ENCODE data around the gene APELA. TPM values are rescaled to one million over a fixed set of nuclear protein-coding genes. Genes with fewer than 3 reads are reported as not detected.
"Not testable (repeated sequence)": the region's sequence is repeated elsewhere in the genome, so short reads cannot be mapped to it uniquely, and the experiment has no call there.

The APELA gene
- total and polyA plus RNA-seq, 2 experiments from 2014 or later, result 0.29 to 1.6 TPM

DNA sequence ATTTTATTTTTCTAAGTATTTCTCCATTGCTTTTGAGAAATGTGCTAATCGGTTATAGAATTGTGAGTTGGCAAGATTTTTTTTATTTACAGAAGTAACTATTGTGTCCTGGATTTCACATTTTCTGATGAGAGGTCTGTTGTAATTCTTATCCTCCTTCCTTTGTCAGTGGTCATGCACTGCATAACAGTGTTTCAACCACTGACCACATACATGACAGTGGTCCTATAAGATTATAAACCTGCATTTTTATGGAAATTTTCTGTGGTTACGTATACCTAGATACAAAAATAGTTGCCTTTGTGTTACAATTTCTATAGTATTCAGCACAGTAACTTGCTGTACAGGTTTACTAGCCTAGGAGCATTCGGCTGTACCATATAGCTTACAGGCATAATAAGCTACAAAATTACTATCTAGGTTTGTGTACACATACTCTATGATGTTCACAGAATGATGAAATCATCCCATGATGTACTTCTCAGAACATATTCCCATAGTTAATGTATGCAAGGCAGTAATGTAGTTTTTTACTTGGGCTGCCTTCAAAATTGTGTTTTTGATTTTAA is 47.8 kb downstream of the APELA start:
- H3K4me2 ChIP-seq, result no peak overlapping the region
- H3K79me2 ChIP-seq, result no peaks in the 10 kb centered on the region
- no peaks in the 10 kb centered on the region for H3K27me3 ChIP-seq
- no peak overlapping the region for H3K27ac ChIP-seq
- H4K20me1 ChIP-seq (ENCODE audit: insufficient read depth, poor library complexity, severe bottlenecking), result no peaks in the 10 kb centered on the region
- no peak overlapping the region for H3K4me3 ChIP-seq
- H3K9me2 ChIP-seq (replicated peaks; ENCODE audit: insufficient read depth), result no peaks in the 10 kb centered on the region
- DNase-seq (ENCODE audit: low spot score), result no peak
- no peak overlapping the region for H2AFZ ChIP-seq
- no peaks in the 10 kb centered on the region for H3K36me3 ChIP-seq (replicated peaks; ENCODE audit: insufficient read depth, low read depth)
- WGBS (ENCODE audit: low lambda C conversion rate, missing lambda C conversion rate), result 92% methylated on average over 3 of the region's 3 CpGs
- no peaks in the 10 kb centered on the region for H3K9me3 ChIP-seq (ENCODE audit: low read depth)
- TF ChIP-seq EZH2 (IDR thresholded peaks at IDR 0.05; ENCODE audit: borderline replicate concordance) (no peak), EZH2phosphoT487 (IDR thresholded peaks at IDR 0.05; ENCODE audit: low read depth, severe bottlenecking, unreplicated experiment) (no peak)
- TF ChIP-seq, protein P1, sequence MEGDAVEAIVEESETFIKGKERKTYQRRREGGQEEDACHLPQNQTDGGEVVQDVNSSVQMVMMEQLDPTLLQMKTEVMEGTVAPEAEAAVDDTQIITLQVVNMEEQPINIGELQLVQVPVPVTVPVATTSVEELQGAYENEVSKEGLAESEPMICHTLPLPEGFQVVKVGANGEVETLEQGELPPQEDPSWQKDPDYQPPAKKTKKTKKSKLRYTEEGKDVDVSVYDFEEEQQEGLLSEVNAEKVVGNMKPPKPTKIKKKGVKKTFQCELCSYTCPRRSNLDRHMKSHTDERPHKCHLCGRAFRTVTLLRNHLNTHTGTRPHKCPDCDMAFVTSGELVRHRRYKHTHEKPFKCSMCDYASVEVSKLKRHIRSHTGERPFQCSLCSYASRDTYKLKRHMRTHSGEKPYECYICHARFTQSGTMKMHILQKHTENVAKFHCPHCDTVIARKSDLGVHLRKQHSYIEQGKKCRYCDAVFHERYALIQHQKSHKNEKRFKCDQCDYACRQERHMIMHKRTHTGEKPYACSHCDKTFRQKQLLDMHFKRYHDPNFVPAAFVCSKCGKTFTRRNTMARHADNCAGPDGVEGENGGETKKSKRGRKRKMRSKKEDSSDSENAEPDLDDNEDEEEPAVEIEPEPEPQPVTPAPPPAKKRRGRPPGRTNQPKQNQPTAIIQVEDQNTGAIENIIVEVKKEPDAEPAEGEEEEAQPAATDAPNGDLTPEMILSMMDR (IDR thresholded peaks at IDR 0.05; ENCODE audit: poor library complexity), result no peak
- H3K4me1 ChIP-seq (ENCODE audit: insufficient read depth), result no peaks in the 10 kb centered on the region

DNA sequence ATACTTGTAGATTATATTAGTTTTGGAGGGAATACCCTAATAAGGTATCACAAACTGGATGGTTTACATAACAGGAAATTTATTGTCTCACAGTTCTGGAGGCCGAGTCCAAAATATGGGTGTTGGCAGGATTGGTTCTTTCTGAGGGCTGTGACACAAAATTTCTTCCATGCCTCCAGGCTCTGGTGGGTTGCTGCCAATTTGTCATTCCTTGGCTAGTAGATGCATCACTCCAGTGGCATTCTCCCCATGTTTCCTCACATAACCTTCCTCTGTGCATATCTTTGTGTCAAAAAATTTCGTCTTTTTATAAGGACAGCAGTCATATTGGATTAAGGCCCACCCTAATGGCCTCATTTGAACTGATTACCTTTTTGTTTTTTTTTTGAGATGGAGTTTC is 49.3 kb downstream of the APELA start:
- Histone ChIP-seq H3K4me3 (no peak overlapping the region), H3K4me2 (no peak overlapping the region), H4K20me1 (ENCODE audit: insufficient read depth, poor library complexity, severe bottlenecking) (no peaks in the 10 kb centered on the region), H3K9me3 (ENCODE audit: low read depth) (no peaks in the 10 kb centered on the region), H3K9me2 (replicated peaks; ENCODE audit: insufficient read depth) (no peaks in the 10 kb centered on the region), H3K27ac (no peak overlapping the region), H3K36me3 (replicated peaks; ENCODE audit: insufficient read depth, low read depth) (no peaks in the 10 kb centered on the region), H3K27me3 (no peaks in the 10 kb centered on the region), H2AFZ (no peak overlapping the region), H3K79me2 (no peaks in the 10 kb centered on the region), H3K4me1 (ENCODE audit: insufficient read depth) (no peaks in the 10 kb centered on the region)
- no peak for DNase-seq (ENCODE audit: low spot score)
- 80% methylated on average over 2 of the region's 2 CpGs for WGBS (ENCODE audit: low lambda C conversion rate, missing lambda C conversion rate)
- TF ChIP-seq, protein P1 (IDR thresholded peaks at IDR 0.05; ENCODE audit: poor library complexity), result no peak
- TF ChIP-seq EZH2phosphoT487 (IDR thresholded peaks at IDR 0.05; ENCODE audit: low read depth, severe bottlenecking, unreplicated experiment) (no peak), EZH2 (IDR thresholded peaks at IDR 0.05; ENCODE audit: borderline replicate concordance) (no peak)

DNA sequence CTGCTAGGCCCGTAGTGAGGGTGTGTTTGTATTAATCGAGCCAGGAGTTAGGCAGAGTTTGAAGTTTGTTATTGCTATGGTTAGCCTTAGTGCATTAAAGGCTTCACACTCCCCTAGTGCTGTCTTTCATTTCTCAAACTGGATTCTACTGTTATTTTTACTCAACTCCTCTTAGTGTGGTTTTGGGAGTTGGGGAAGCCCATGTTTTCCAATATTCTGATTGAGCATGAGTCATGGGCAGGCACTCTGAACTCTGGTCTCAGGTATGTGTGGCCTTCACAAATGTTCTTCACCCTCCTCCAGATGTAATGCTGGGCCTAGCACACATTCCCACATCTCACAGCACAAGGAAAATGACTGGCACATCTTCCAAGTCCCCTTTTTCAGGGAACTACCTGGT is 50.1 kb downstream of the APELA start:
- not testable (repeated sequence) for H4K20me1 ChIP-seq (ENCODE audit: insufficient read depth, poor library complexity, severe bottlenecking); H3K79me2 ChIP-seq; H3K4me3 ChIP-seq; H2AFZ ChIP-seq; H3K9me3 ChIP-seq (ENCODE audit: low read depth); H3K27me3 ChIP-seq; H3K4me1 ChIP-seq (ENCODE audit: insufficient read depth); H3K9me2 ChIP-seq (replicated peaks; ENCODE audit: insufficient read depth); H3K27ac ChIP-seq; H3K4me2 ChIP-seq; DNase-seq (ENCODE audit: low spot score); H3K36me3 ChIP-seq (replicated peaks; ENCODE audit: insufficient read depth, low read depth)
- WGBS (ENCODE audit: low lambda C conversion rate, missing lambda C conversion rate), result 94% methylated on average over 2 of the region's 2 CpGs

DNA sequence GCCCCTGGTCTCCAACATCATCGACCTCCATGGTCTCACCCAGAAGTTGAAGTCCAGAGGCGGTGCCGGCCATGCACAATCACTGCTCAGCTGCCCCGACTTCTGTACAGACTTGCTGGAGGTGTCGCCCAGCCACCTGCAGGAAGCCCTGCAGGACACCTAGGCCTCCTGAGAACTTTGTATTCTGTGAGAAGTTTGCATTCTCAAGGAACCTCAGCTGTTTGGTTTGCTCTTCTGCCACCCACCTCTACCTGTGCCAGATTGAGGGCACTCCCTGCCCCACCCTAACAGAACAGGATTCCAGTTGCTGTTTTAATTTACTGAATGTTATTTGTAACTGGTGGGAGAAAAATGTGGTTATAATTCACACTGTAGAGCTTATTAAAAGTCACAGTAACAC is 53.7 kb downstream of the APELA start:
- no peaks in the 10 kb centered on the region for H3K27me3 ChIP-seq
- H3K79me2 ChIP-seq, result no peaks in the 10 kb centered on the region
- 94% methylated on average over 5 of the region's 5 CpGs for WGBS (ENCODE audit: low lambda C conversion rate, missing lambda C conversion rate)

More for the DNA sequence above, 53.7 kb downstream of the APELA start:
- Histone ChIP-seq H2AFZ (no peak overlapping the region), H3K4me1 (ENCODE audit: insufficient read depth) (no peaks in the 10 kb centered on the region), H3K36me3 (replicated peaks; ENCODE audit: insufficient read depth, low read depth) (no peaks in the 10 kb centered on the region), H3K9me3 (ENCODE audit: low read depth) (no peaks in the 10 kb centered on the region), H3K4me2 (no peak overlapping the region), H3K27ac (no peak overlapping the region), H3K4me3 (no peak overlapping the region), H4K20me1 (ENCODE audit: insufficient read depth, poor library complexity, severe bottlenecking) (no peaks in the 10 kb centered on the region), H3K9me2 (replicated peaks; ENCODE audit: insufficient read depth) (no peaks in the 10 kb centered on the region)
- no peak for DNase-seq (ENCODE audit: low spot score)
- TF ChIP-seq EZH2phosphoT487 (IDR thresholded peaks at IDR 0.05; ENCODE audit: low read depth, severe bottlenecking, unreplicated experiment) (no peak), EZH2 (IDR thresholded peaks at IDR 0.05; ENCODE audit: borderline replicate concordance) (no peak)
- TF ChIP-seq, protein P1 (IDR thresholded peaks at IDR 0.05; ENCODE audit: poor library complexity), result no peak
